ENCODE measurements around the gene CELF6.
"Not testable (repeated sequence)": the region's sequence is repeated elsewhere in the genome, so short reads cannot be mapped to it uniquely, and the experiment has no call there.

Gene CELF6

DNA sequence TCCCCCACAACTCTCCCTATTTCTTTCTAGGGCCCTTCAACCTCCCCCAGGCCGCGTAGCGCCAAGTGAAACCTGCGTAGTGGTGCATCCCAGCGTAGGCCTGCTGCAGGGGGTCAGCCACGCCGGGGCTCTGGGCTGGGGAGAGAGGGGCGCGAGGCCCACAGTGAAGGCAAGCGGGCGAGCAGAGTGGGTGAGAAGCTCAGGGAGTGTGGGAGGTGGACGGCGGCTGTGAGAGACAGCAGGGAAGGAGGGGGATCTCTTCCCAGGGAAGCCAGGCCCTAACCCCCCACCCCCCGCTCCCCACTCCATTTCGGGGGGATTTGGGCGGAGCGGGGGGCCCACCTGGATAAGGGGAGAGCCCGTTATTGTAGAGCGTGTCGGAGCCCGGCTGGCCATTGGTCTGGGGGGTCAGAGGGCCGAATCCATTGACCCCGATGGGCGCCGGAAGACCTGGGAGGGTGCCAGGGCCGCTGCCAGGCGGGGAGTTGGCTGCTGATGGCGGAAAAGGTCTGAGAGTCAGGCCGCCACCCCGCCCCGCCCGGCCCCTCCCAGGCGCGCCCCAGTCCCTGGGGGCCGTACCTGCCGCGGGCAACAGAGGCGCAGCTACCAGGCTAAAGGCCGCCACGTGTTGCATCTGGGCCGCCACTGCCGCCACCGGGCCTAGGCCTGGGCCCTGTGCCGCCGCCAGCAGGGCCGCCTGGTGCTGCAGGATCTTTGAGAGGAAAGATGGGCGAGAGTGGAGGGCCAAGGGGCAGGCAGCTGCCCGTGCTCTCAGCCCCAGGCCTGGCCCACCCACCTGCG lies 31.0 kb downstream of the CELF6 start:
- DNase-seq (ENCODE audit: low read depth, low spot score), result no peak
- no peaks in the 10 kb centered on the region for H3K9me3 ChIP-seq (ENCODE audit: low read depth, low read length)
- no peak overlapping the region for H3K9ac ChIP-seq (ENCODE audit: insufficient read length)
- TF ChIP-seq POLR2AphosphoS5 (IDR thresholded peaks at IDR 0.05; ENCODE audit: borderline replicate concordance, low read depth, low read length), result no peak
- no peak for TF ChIP-seq FOXP2 (optimal IDR thresholded peaks at IDR 0.05; ENCODE audit: control extremely low read depth, extremely low read length, insufficient read depth)
- TF ChIP-seq EZH2 (IDR thresholded peaks at IDR 0.05), result no peak
- no peaks in the 10 kb centered on the region for H3K36me3 ChIP-seq (ENCODE audit: insufficient read depth, low read length)
- no peak overlapping the region for H3K4me3 ChIP-seq
- H3K27ac ChIP-seq, result no peak overlapping the region

DNA sequence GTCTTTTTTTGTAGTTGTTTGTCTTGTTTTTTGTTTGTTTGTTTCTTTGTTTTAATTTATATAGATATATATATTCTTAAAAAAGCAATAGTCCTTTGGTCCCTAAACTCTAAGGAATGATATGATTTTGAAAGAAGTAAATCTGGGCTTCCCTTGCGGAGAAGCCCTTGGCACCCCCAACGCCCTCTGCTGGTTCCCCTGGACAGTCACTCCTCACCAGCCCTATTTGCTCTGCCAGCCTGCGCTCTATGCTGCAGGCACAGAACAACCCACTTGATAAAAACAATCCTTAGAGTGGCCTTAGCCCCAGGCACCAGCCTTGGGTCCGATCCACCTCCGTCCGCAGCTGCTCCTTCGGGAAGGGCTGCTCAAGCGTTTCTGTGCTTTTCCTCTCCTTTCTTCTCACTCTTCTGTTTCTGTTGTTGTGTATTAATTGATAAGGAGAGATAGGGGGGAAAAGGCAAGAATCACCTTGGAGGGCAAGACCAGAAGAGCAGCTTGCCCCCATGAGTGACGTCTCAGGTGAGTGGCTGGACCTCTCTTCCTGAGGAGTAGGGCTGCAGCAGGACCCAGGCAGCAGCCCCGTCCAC lies 33.9 kb downstream of the CELF6 start:
- TF ChIP-seq FOXP2 (optimal IDR thresholded peaks at IDR 0.05; ENCODE audit: control extremely low read depth, extremely low read length, insufficient read depth) (no peak), EZH2 (IDR thresholded peaks at IDR 0.05) (no peak), POLR2AphosphoS5 (IDR thresholded peaks at IDR 0.05; ENCODE audit: borderline replicate concordance, low read depth, low read length) (no peak)
- H3K4me3 ChIP-seq, result no peak overlapping the region
- H3K36me3 ChIP-seq (ENCODE audit: insufficient read depth, low read length), result no peaks in the 10 kb centered on the region
- no peak for DNase-seq (ENCODE audit: low read depth, low spot score)
- no peak overlapping the region for H3K9ac ChIP-seq (ENCODE audit: insufficient read length)
- no peak overlapping the region for H3K27ac ChIP-seq
- H3K9me3 ChIP-seq (ENCODE audit: low read depth, low read length), result no peaks in the 10 kb centered on the region

DNA sequence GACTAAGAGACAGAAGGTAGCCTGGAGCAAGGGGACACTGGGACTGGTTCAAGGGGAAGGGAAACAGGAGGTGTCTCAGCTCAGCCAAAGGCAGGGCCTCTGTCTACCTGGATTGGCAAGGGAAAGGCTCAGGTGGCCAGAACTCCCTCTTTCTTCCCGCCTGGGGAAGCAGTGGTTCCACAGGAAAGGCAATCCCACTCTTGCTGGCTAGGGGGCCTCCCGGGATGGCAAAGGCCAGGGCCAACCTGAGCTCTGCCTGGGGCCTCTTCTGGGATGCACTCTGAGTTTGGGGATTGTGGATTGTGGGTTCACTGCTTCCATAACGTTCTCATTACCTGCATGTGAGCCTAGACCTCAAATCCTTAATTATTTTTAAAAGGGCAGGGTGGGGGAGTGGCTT lies 34.6 kb downstream of the CELF6 start:
- Histone ChIP-seq H3K4me3 (no peak overlapping the region), H3K27ac (no peak overlapping the region), H3K36me3 (ENCODE audit: insufficient read depth, low read length) (no peaks in the 10 kb centered on the region), H3K9ac (ENCODE audit: insufficient read length) (no peak overlapping the region), H3K9me3 (ENCODE audit: low read depth, low read length) (no peaks in the 10 kb centered on the region)
- DNase-seq (ENCODE audit: low read depth, low spot score), result no peak
- TF ChIP-seq POLR2AphosphoS5 (IDR thresholded peaks at IDR 0.05; ENCODE audit: borderline replicate concordance, low read depth, low read length) (no peak), EZH2 (IDR thresholded peaks at IDR 0.05) (no peak), FOXP2 (optimal IDR thresholded peaks at IDR 0.05; ENCODE audit: control extremely low read depth, extremely low read length, insufficient read depth) (no peak)

DNA sequence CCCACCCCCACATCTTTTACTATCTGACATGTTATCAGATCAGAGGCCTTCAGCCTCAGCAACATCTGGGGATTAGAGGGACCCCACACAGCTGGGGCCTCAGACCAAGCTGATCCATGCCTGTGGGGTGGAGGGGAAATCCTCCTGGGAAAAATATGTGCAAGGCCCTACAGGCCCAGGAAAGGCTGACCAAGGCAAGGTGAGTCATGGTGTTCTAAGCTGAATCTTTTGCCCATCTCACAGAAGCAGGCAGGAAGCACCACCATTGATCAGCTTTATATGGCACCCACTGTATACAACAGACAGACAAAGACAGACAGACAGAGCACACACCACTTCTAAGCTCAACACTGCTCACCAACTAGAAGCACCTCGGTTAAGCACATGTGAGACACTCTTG lies 35.2 kb downstream of the CELF6 start:
- TF ChIP-seq POLR2AphosphoS5 (IDR thresholded peaks at IDR 0.05; ENCODE audit: borderline replicate concordance, low read depth, low read length) (no peak), EZH2 (IDR thresholded peaks at IDR 0.05) (no peak), FOXP2 (optimal IDR thresholded peaks at IDR 0.05; ENCODE audit: control extremely low read depth, extremely low read length, insufficient read depth) (no peak)
- no peaks in the 10 kb centered on the region for H3K36me3 ChIP-seq (ENCODE audit: insufficient read depth, low read length)

DNA sequence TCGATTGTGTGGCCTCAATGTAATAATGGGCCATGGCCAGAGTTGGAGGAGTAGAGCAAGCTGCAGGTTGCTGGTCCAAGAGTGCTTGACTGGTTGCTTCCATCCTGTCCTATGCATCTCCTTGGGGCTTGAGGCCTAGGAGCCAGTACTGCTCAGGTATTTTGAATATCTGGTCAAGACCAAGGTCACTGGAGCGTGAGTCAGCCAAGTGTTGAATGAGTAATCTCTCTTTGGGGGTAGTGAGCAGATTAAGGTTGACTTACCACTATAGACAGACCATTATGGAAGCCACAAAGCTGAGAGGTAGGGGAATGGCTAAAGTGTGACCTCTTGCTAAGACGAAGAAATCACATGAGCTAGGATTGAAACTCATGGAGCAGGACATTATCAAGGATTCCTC lies 38.2 kb downstream of the CELF6 start:
- H3K9ac ChIP-seq (ENCODE audit: insufficient read length), result no peak overlapping the region
- TF ChIP-seq FOXP2 (optimal IDR thresholded peaks at IDR 0.05; ENCODE audit: control extremely low read depth, extremely low read length, insufficient read depth), result no peak
- TF ChIP-seq POLR2AphosphoS5 (IDR thresholded peaks at IDR 0.05; ENCODE audit: borderline replicate concordance, low read depth, low read length), result no peak
- no peak for TF ChIP-seq EZH2 (IDR thresholded peaks at IDR 0.05)
- no peak for DNase-seq (ENCODE audit: low read depth, low spot score)
- no peaks in the 10 kb centered on the region for H3K9me3 ChIP-seq (ENCODE audit: low read depth, low read length)
- H3K36me3 ChIP-seq (ENCODE audit: insufficient read depth, low read length), result no peaks in the 10 kb centered on the region
- no peak overlapping the region for H3K27ac ChIP-seq
- no peak overlapping the region for H3K4me3 ChIP-seq

More for the DNA sequence above, 35.2 kb downstream of the CELF6 start:
- DNase-seq (ENCODE audit: low read depth, low spot score), result no peak
- Histone ChIP-seq H3K9ac (ENCODE audit: insufficient read length) (no peak overlapping the region), H3K4me3 (no peak overlapping the region), H3K9me3 (ENCODE audit: low read depth, low read length) (no peaks in the 10 kb centered on the region), H3K27ac (no peak overlapping the region)

DNA sequence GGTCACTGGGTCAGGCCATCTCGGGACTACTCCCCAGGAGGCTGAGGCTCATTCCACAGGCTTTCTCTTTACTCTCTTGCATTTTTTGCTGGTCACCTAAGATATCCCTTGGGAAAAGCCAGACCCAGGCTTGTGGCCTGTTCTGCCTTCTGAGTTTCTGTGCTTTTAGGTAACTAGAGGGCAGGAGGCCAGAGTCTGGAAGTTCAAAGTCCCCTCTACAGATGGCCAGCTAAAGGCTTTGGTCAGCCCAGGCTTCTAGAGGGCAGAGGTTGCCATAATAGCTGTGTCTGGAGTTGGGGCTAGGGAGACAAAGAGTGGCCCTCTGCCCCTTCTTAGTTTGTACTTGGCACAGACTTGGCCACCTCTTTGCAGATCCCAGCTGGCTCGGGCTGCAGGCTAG lies 39.2 kb downstream of the CELF6 start:
- no peaks in the 10 kb centered on the region for H3K36me3 ChIP-seq (ENCODE audit: insufficient read depth, low read length)
- no peak overlapping the region for H3K27ac ChIP-seq
- H3K9ac ChIP-seq (ENCODE audit: insufficient read length), result no peak overlapping the region
- H3K4me3 ChIP-seq, result no peak overlapping the region
- no peaks in the 10 kb centered on the region for H3K9me3 ChIP-seq (ENCODE audit: low read depth, low read length)
- no peak for DNase-seq (ENCODE audit: low read depth, low spot score)
- TF ChIP-seq POLR2AphosphoS5 (IDR thresholded peaks at IDR 0.05; ENCODE audit: borderline replicate concordance, low read depth, low read length) (no peak), FOXP2 (optimal IDR thresholded peaks at IDR 0.05; ENCODE audit: control extremely low read depth, extremely low read length, insufficient read depth) (no peak)

DNA sequence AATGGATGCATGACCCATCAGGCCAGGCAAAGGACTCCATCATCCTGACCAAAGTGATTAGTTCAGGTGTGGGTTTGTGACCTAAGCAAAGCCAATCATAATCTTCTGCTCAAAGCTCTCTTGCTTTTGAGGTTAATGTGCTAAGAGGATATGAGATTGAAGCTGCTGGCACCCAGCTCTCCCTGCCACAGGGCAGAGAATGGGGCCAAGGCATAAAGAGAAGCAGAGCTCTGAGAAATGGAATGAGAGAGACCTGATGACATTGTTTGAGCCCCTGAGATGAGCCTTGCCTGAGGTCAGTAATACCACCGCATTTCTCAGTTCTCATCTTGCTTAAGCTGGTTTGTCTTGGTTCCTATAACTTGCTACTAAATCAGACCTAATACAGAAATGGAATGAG lies 41.2 kb downstream of the CELF6 start:
- Histone ChIP-seq H3K9ac (ENCODE audit: insufficient read length) (no peak overlapping the region), H3K36me3 (ENCODE audit: insufficient read depth, low read length) (no peaks in the 10 kb centered on the region), H3K4me3 (no peak overlapping the region), H3K27ac (no peak overlapping the region), H3K9me3 (ENCODE audit: low read depth, low read length) (no peaks in the 10 kb centered on the region)
- no peak for DNase-seq (ENCODE audit: low read depth, low spot score)
- no peak for TF ChIP-seq FOXP2 (optimal IDR thresholded peaks at IDR 0.05; ENCODE audit: control extremely low read depth, extremely low read length, insufficient read depth)
- TF ChIP-seq POLR2AphosphoS5 (IDR thresholded peaks at IDR 0.05; ENCODE audit: borderline replicate concordance, low read depth, low read length), result no peak
- TF ChIP-seq EZH2 (IDR thresholded peaks at IDR 0.05), result no peak

DNA sequence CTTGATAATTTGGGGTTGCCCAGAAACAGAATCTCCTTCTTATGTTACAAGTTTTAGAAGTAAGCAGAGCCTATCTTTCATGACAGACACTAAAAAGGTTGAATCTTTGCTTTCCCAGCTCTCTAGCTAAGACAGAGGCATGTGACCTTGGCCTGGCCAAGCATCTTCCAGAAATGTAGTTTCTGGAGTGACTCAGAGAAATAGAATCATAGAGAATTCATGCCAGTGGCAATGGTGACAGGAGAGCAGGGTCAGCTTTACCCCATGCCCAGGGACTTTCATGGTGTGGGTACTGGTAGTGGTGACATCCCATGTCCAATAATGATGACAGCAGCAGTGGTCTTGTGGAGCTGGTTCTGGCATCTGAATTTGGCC lies 43.6 kb downstream of the CELF6 start:
- TF ChIP-seq FOXP2 (optimal IDR thresholded peaks at IDR 0.05; ENCODE audit: control extremely low read depth, extremely low read length, insufficient read depth) (no peak), EZH2 (IDR thresholded peaks at IDR 0.05) (no peak), POLR2AphosphoS5 (IDR thresholded peaks at IDR 0.05; ENCODE audit: borderline replicate concordance, low read depth, low read length) (no peak)
- Histone ChIP-seq H3K4me3 (no peak overlapping the region), H3K36me3 (ENCODE audit: insufficient read depth, low read length) (no peaks in the 10 kb centered on the region), H3K9ac (ENCODE audit: insufficient read length) (no peak overlapping the region), H3K9me3 (ENCODE audit: low read depth, low read length) (no peaks in the 10 kb centered on the region), H3K27ac (no peak overlapping the region)
- no peak for DNase-seq (ENCODE audit: low read depth, low spot score)

DNA sequence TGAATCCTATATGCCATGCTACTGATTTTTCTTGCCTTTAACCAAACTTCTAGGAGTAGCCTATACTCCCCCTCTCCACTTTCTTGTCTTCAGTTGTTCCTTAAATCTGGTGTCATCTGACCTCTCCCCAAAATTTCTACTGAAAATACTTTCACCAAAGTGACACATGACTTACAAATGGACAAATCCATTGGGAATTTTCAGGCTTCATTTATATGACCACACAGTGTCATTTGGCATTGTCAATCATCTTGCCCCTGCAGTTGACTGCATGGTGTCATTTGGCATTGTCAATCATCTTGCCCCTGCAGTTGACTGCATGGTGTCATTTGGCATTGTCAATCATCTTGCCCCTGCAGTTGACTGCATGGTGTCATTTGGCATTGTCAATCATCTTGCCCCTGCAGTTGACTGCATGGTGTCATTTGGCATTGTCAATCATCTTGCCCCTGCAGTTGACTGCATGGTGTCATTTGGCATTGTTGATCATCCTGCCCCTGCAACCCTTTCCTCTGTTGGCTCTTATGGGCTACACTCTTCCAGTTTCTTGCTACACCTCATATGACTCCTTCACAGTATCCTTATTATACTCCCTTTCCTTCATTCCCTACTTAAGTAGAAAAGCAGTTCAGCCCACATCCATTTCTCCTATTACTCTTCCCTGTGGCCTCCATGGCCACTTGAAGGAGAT lies 44.2 kb downstream of the CELF6 start:
- not testable (repeated sequence) for H3K36me3 ChIP-seq (ENCODE audit: insufficient read depth, low read length); DNase-seq (ENCODE audit: low read depth, low spot score); H3K9ac ChIP-seq (ENCODE audit: insufficient read length); H3K27ac ChIP-seq; H3K4me3 ChIP-seq; H3K9me3 ChIP-seq (ENCODE audit: low read depth, low read length)
